Hematopoietic multipotent progenitor cell treated with erythropoietin and hydrocortisone succinate and interleukin-3 and kit ligand, for 17 days (in vitro differentiated cells): ENCODE data around the gene KRTAP5-8.
"Not testable (repeated sequence)": the region's sequence is repeated elsewhere in the genome, so short reads cannot be mapped to it uniquely, and the experiment has no call there.

Source experiments
- DNase-seq: peaks from one replicate; pipeline ENCODE4 v3.0.0-alpha.2; 2015; ENCODE audit warnings: low spot score

The KRTAP5-8 gene

GRCh38 chr11:71544525-71545214 is 6.8 kb downstream of the KRTAP5-8 start:
- DNase-seq = no peak

GRCh38 chr11:71545405-71545966 is 7.7 kb downstream of the KRTAP5-8 start:
- no peak for DNase-seq

GRCh38 chr11:71548120-71548519 is 10.3 kb downstream of the KRTAP5-8 start, which contains the start of gene KRTAP5-9:
Gene KRTAP5-9, plus strand, starts transcription at chr11:71548420. Its CDS starts 238 bp downstream, at chr11:71548658.
- DNase-seq = no peak

- no peak for DNase-seq
Measured at GRCh38 chr11:71548716-71549151, 10.9 kb downstream of the KRTAP5-8 start.

- no peak for DNase-seq
Measured at GRCh38 chr11:71551711-71552110, 13.9 kb downstream of the KRTAP5-8 start.

GRCh38 chr11:71554996-71555395 is 17.2 kb downstream of the KRTAP5-8 start:
- DNase-seq = no peak

- no peak for DNase-seq
Measured at GRCh38 chr11:71555508-71555907, 17.7 kb downstream of the KRTAP5-8 start.

- DNase-seq = no peak
Measured at GRCh38 chr11:71556018-71556417, 18.2 kb downstream of the KRTAP5-8 start.

- no peak for DNase-seq
Measured at GRCh38 chr11:71557257-71557656, 19.4 kb downstream of the KRTAP5-8 start.

GRCh38 chr11:71558996-71559395 is 21.2 kb downstream of the KRTAP5-8 start:
- DNase-seq = no peak

- no peak for DNase-seq
Measured at GRCh38 chr11:71562120-71562519, 24.3 kb downstream of the KRTAP5-8 start.

- no peak for DNase-seq
Measured at GRCh38 chr11:71563406-71563805, 25.6 kb downstream of the KRTAP5-8 start.

- no peak for DNase-seq
Measured at GRCh38 chr11:71564430-71564829, 26.6 kb downstream of the KRTAP5-8 start.

- no peak for DNase-seq
Measured at GRCh38 chr11:71565263-71565662, 27.4 kb downstream of the KRTAP5-8 start, which contains the start of gene KRTAP5-10. Gene KRTAP5-10, plus strand, starts transcription at chr11:71565563. Its CDS starts 25 bp downstream, at chr11:71565588.

GRCh38 chr11:71566081-71566620 is 28.3 kb downstream of the KRTAP5-8 start:
- DNase-seq = no peak

GRCh38 chr11:71566626-71567599 is 29.1 kb downstream of the KRTAP5-8 start:
- not testable (repeated sequence) for DNase-seq

GRCh38 chr11:71567633-71568032 is 29.8 kb downstream of the KRTAP5-8 start:
- not testable (repeated sequence) for DNase-seq

GRCh38 chr11:71568704-71569349 is 31.0 kb downstream of the KRTAP5-8 start:
- DNase-seq = no peak

- not testable (repeated sequence) for DNase-seq
Measured at GRCh38 chr11:71571101-71571850, 33.5 kb downstream of the KRTAP5-8 start.

- DNase-seq = no peak
Measured at GRCh38 chr11:71572811-71573210, 35.0 kb downstream of the KRTAP5-8 start.

GRCh38 chr11:71574418-71574817 is 36.6 kb downstream of the KRTAP5-8 start:
- DNase-seq = no peak
